ENCODE measurements around the gene BZW1.

- TF ChIP-seq MAX (IDR thresholded peaks at IDR 0.05), result no peak
- TF ChIP-seq, protein P1, sequence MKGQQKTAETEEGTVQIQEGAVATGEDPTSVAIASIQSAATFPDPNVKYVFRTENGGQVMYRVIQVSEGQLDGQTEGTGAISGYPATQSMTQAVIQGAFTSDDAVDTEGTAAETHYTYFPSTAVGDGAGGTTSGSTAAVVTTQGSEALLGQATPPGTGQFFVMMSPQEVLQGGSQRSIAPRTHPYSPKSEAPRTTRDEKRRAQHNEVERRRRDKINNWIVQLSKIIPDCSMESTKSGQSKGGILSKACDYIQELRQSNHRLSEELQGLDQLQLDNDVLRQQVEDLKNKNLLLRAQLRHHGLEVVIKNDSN (IDR thresholded peaks at IDR 0.05), result no peak
These were observed 30.1 kb upstream of the BZW1 start for GRCh38 chr2:200781616-200782015.

Measured in Ishikawa (cell line).